ENCODE data around the gene PKLR. TPM values are rescaled to one million over a fixed set of nuclear protein-coding genes. Genes with fewer than 3 reads are reported as not detected.

PKLR gene
- total RNA-seq, 4 donors from 2014 or later: 0.21 TPM; not detected in 3

DNA sequence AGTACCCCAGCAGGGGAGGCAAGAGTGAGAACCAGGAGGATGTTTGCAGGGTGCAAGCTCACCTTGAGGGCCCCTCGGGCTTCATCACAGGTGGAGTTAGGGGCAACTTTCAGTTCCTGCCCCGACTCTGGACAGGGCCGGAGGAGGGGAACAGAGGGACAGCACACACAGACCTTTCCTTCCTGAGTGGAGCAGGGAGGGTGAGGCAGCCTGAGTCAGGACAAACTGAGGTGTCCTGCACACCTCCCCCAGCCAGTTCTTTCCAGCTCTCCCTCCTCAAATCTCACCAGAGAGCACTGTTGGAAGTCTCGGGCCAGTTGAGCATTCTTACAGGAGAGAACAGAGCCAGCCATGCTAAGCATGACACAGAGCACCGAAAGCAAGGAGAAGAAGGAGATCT lies 47.4 kb downstream of the PKLR start:
- Histone ChIP-seq H3K36me3 (no peaks in the 10 kb centered on the region), H3K4me3 (peak overlapping the region in 1 of 2 donors; percentile 92), H3K4me1 (peaks cover 0 to 18% of the 10 kb centered on the region in 2 donors), H3K27ac (peak overlapping the region in 1 of 2 donors; percentile 98), H3K27me3 (no peaks in the 10 kb centered on the region), H3K9me3 (no peaks in the 10 kb centered on the region)
- intact Hi-C loops (cut with DNase I; ENCODE audit: low total_unique reads): no loop called here
- DNase-seq: no peak
- no peak for TF ChIP-seq POLR2A (IDR thresholded peaks at IDR 0.05)
- TF ChIP-seq, protein P1, sequence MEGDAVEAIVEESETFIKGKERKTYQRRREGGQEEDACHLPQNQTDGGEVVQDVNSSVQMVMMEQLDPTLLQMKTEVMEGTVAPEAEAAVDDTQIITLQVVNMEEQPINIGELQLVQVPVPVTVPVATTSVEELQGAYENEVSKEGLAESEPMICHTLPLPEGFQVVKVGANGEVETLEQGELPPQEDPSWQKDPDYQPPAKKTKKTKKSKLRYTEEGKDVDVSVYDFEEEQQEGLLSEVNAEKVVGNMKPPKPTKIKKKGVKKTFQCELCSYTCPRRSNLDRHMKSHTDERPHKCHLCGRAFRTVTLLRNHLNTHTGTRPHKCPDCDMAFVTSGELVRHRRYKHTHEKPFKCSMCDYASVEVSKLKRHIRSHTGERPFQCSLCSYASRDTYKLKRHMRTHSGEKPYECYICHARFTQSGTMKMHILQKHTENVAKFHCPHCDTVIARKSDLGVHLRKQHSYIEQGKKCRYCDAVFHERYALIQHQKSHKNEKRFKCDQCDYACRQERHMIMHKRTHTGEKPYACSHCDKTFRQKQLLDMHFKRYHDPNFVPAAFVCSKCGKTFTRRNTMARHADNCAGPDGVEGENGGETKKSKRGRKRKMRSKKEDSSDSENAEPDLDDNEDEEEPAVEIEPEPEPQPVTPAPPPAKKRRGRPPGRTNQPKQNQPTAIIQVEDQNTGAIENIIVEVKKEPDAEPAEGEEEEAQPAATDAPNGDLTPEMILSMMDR (IDR thresholded peaks at IDR 0.05): no peak

DNA sequence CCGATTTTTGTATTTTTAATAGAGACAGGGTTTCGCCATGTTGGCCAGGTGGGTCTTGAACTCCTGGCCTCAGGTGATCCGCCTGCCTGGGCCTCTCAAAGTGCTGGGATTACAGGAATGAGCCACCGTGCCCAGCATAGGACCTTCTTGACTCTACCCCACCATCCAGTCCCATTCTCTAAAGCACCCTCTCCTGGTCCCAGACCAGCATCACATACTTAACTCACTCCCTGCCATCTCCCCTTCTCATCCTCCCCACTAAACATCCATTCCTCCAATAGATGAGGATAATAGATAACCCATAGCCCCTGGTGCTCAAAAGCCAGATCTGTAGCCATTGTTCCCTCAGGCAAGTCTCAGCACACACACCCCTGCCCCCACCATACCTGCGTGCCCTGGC lies 48.0 kb downstream of the PKLR start:
- no peak for TF ChIP-seq POLR2A (IDR thresholded peaks at IDR 0.05)
- TF ChIP-seq, protein P1 (IDR thresholded peaks at IDR 0.05): no peak
- peaks cover 0 to 18% of the 10 kb centered on the region in 2 donors for H3K4me1 ChIP-seq
- no peaks in the 10 kb centered on the region for H3K27me3 ChIP-seq
- intact Hi-C loops (cut with DNase I; ENCODE audit: low total_unique reads): no loop called here
- H3K36me3 ChIP-seq: no peaks in the 10 kb centered on the region
- DNase-seq: no peak
- H3K9me3 ChIP-seq: no peaks in the 10 kb centered on the region
- H3K27ac ChIP-seq: no peak overlapping the region
- no peak overlapping the region for H3K4me3 ChIP-seq

DNA sequence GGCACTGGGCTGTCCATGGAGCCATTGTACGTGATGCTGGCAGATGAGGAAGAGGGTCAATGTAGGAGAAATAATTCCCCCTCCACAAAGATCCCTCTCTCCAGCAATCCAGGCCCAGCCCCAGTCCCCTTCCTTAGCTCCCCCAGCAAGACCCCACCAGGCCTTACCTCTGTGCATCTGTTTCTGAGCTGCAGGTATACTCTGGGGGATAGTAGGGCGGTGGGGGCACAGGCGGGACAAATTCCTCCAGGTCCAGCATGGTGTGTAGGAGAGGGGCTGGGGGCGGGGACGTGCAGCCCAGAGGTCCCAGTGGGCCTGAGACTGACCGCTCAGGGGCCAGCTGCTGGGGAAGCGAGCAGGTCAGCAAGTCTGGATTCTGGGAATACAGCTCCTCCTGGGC lies 49.7 kb downstream of the PKLR start:
- no peak for DNase-seq
- Histone ChIP-seq H3K36me3 (no peaks in the 10 kb centered on the region), H3K27ac (no peak overlapping the region), H3K4me1 (peaks cover 0 to 18% of the 10 kb centered on the region in 2 donors), H3K4me3 (no peak overlapping the region), H3K27me3 (no peaks in the 10 kb centered on the region), H3K9me3 (no peaks in the 10 kb centered on the region)
- TF ChIP-seq, protein P1 (IDR thresholded peaks at IDR 0.05): no peak
- TF ChIP-seq POLR2A (IDR thresholded peaks at IDR 0.05): no peak
- intact Hi-C loops (cut with DNase I; ENCODE audit: low total_unique reads): no loop called here

DNA sequence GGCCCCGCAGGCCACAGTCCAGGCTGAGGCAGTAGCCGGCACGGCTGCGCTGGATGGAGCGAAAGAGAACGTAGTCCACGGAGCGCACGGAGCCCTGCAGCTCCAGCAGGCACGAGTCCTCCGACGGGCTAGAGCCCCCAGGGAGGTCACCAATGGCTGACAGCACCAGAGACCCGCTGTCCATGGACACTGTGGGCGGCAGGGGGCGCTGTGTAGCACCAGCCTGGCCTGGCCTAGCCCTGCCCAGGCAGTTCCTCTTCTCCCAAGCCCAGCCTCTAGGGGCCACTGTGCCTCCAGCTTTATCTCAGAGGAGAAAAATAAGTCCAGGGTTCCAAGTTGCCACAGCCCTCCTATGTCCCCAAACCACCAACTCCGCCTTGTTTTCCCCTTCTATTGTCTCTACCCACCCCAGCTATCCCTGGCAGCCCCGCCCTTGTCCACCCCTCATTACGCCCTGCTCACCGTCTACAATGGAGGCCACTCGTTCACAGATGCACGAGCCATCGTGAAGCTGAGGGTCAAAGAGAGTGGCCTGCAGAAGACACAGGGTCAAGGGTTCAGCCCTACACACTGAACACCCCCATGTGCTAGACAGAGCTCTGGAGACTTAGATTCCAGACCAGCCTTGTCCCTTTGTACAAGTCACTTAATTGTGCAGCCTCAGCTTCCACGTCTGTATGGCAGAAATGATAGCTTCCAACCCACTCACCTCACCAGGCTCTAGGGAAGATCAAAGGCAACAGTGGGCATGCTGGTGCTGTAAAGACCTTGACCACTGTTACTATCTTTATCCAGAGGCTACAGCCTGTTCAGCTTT lies 50.4 kb downstream of the PKLR start:
- intact Hi-C loops (cut with DNase I; ENCODE audit: low total_unique reads): no loop called here
- DNase-seq: peak; percentile 89 to 91
- H3K4me1 ChIP-seq: peaks cover 0 to 13% of the 10 kb centered on the region in 2 donors
- H3K4me3 ChIP-seq: no peak overlapping the region
- no peaks in the 10 kb centered on the region for H3K36me3 ChIP-seq
- H3K9me3 ChIP-seq: no peaks in the 10 kb centered on the region
- TF ChIP-seq, protein P1 (IDR thresholded peaks at IDR 0.05): peak; percentile 99 to 100 (median 99)
- no peak for TF ChIP-seq POLR2A (IDR thresholded peaks at IDR 0.05)
- H3K27me3 ChIP-seq: no peaks in the 10 kb centered on the region
- peak overlapping the region; percentile 26 to 31 for H3K27ac ChIP-seq

GRCh38 chr1:155250246-155250632 lies 51.0 kb downstream of the PKLR start:
- intact Hi-C loops (cut with DNase I; ENCODE audit: low total_unique reads): no loop called here
- H3K4me3 ChIP-seq: no peak overlapping the region

More at GRCh38 chr1:155250246-155250632, 51.0 kb downstream of the PKLR start:
- Histone ChIP-seq H3K36me3 (no peaks in the 10 kb centered on the region), H3K27me3 (no peaks in the 10 kb centered on the region), H3K4me1 (peaks cover 0 to 12% of the 10 kb centered on the region in 2 donors), H3K9me3 (no peaks in the 10 kb centered on the region), H3K27ac (peak overlapping the region; percentile 5 to 26)
- TF ChIP-seq, protein P1 (IDR thresholded peaks at IDR 0.05): no peak
- TF ChIP-seq POLR2A (IDR thresholded peaks at IDR 0.05): no peak
- DNase-seq: no peak
